Ovary (tissue), 3 donors: ENCODE measurements around the gene WDR90.

Experiments
- CTCF ChIP-seq, 3 donors: fragments of 450-650 bp in 2 of 3; fragments of 200-600 bp in 1 of 3; IDR thresholded peaks; one replicate each; pipeline versions ENCODE4 v1.5.1 to v1.8.0; 2016 to 2022; ENCODE audit warnings: antibody characterized with exemption in 3 of 3, mild to moderate bottlenecking in 1 of 3
- EP300 ChIP-seq: sonication (generic); formaldehyde crosslinking; IDR thresholded peaks from one replicate; pipeline ENCODE4 v1.6.1; 2017; ENCODE audit warnings: antibody characterized with exemption
- POLR2A ChIP-seq: fragments of 450-650 bp; IDR thresholded peaks from one replicate; pipeline ENCODE4 v1.6.1; 2017; ENCODE audit warnings: antibody characterized with exemption, mild to moderate bottlenecking, moderate library complexity
- donor health status: DM: no; HTN: no; CAD: no.

GRCh38 chr16:644556-644955 is 4.6 kb upstream of the WDR90 start:
- TF ChIP-seq POLR2A (no peak), CTCF (IDR thresholded peaks at IDR 0.05) (no peak), EP300 (no peak)
